Adipose tissue (tissue), 3 donors: ENCODE measurements around the gene SLC38A8. TPM values are rescaled to one million over a fixed set of nuclear protein-coding genes. Genes with fewer than 3 reads are reported as not detected.

Experiments
- H3K27ac ChIP-seq: one replicate; pipeline ENCODE4 v1.5.1; 2013; ENCODE audit warnings: low read depth, low read length
- WGBS, 3 donors: extraction: QIAGEN DNeasy Blood & Tissue Kit; methylation state at CpG; one replicate each; pipeline ENCODE4 v1.1.7; 2013; 5-methylcytosine and 5-hydroxymethylcytosine counted together
- polyA plus RNA-seq, 3 donors: library from polyadenylated mRNA; stranded (reverse); fragments of 200-250 nt; gene quantifications; one replicate each; pipeline ENCODE4 v1.2.3, GENCODE V29; 2013
- donor health status: healthy with polysubstance abuse.
- donor health status: Bipolar disorder and iron deficiency.
- donor health status: healthy.

The SLC38A8 gene
- polyA plus RNA-seq, 3 donors = 0.37 to 1.2 TPM; not detected in 1

- no peak overlapping the region for H3K27ac ChIP-seq
- 67 to 85% (median 76%) methylated on average over 14 of the region's 14 CpGs for WGBS, 3 donors
Observed at GRCh38 chr16:84040226-84040822, 2.3 kb downstream of the SLC38A8 start.

- 89 to 93% (median 91%) methylated on average over 12 of the region's 12 CpGs for WGBS, 3 donors
- H3K27ac ChIP-seq = no peak overlapping the region
Observed at GRCh38 chr16:84039696-84040095, 2.9 kb downstream of the SLC38A8 start.

- no peak overlapping the region for H3K27ac ChIP-seq
- 90 to 95% (median 93%) methylated on average over 12 of the region's 12 CpGs for WGBS, 3 donors
Observed at GRCh38 chr16:84038469-84038868, 4.1 kb downstream of the SLC38A8 start.

GRCh38 chr16:84036982-84037425, 5.6 kb downstream of the SLC38A8 start:
- WGBS, 3 donors = 87 to 93% (median 91%) methylated on average over 8 of the region's 8 CpGs
- H3K27ac ChIP-seq = no peak overlapping the region

- H3K27ac ChIP-seq = no peak overlapping the region
- 50 to 87% (median 83%) methylated on average over 3 of the region's 3 CpGs for WGBS, 3 donors
Observed at GRCh38 chr16:84036131-84036530, 6.5 kb downstream of the SLC38A8 start.

- WGBS, 3 donors = 93 to 95% (median 93%) methylated on average over 12 of the region's 12 CpGs
Observed at GRCh38 chr16:84034516-84034915, 8.1 kb downstream of the SLC38A8 start.

GRCh38 chr16:84033251-84034195, 9.1 kb downstream of the SLC38A8 start:
- H3K27ac ChIP-seq = no peak overlapping the region
- 80 to 85% (median 83%) methylated on average over 25 of the region's 25 CpGs for WGBS, 3 donors

More at GRCh38 chr16:84034516-84034915, 8.1 kb downstream of the SLC38A8 start:
- H3K27ac ChIP-seq = no peak overlapping the region

- 73 to 76% (median 76%) methylated on average over 15 of the region's 15 CpGs for WGBS, 3 donors
- no peak overlapping the region for H3K27ac ChIP-seq
Observed at GRCh38 chr16:84032458-84033178, 10.0 kb downstream of the SLC38A8 start.

GRCh38 chr16:84031556-84031955, 11.0 kb downstream of the SLC38A8 start:
- WGBS, 3 donors = 68 to 83% (median 78%) methylated on average over 17 of the region's 17 CpGs
- no peak overlapping the region for H3K27ac ChIP-seq

- no peak overlapping the region for H3K27ac ChIP-seq
- 59 to 79% (median 65%) methylated on average over 14 of the region's 14 CpGs for WGBS, 3 donors
Observed at GRCh38 chr16:84029297-84030047, 13.1 kb downstream of the SLC38A8 start.

- 69 to 83% (median 70%) methylated on average over 15 of the region's 15 CpGs for WGBS, 3 donors
- no peak overlapping the region for H3K27ac ChIP-seq
Observed at GRCh38 chr16:84027625-84028024, 15.0 kb downstream of the SLC38A8 start.

- H3K27ac ChIP-seq = no peak overlapping the region
- 82 to 89% (median 88%) methylated on average over 10 of the region's 10 CpGs for WGBS, 3 donors
Observed at GRCh38 chr16:84026606-84027005, 16.0 kb downstream of the SLC38A8 start.

- WGBS, 3 donors = 57 to 88% (median 58%) methylated on average over 9 of the region's 9 CpGs
- no peak overlapping the region for H3K27ac ChIP-seq
Observed at GRCh38 chr16:84024854-84025253, 17.7 kb downstream of the SLC38A8 start.

GRCh38 chr16:84022644-84023043, 20.0 kb downstream of the SLC38A8 start:
- no peak overlapping the region for H3K27ac ChIP-seq
- WGBS, 3 donors = 69 to 86% (median 72%) methylated on average over 11 of the region's 11 CpGs

- WGBS, 3 donors = 77 to 92% (median 92%) methylated on average over 5 of the region's 5 CpGs
- no peak overlapping the region for H3K27ac ChIP-seq
Observed at GRCh38 chr16:84021488-84021887, 21.1 kb downstream of the SLC38A8 start.

GRCh38 chr16:84020353-84020752, 22.2 kb downstream of the SLC38A8 start:
- no peak overlapping the region for H3K27ac ChIP-seq
- 92 to 94% (median 93%) methylated on average over 9 of the region's 9 CpGs for whole genome bisulfite sequencing, 3 donors

GRCh38 chr16:84018710-84019109, 23.9 kb downstream of the SLC38A8 start:
- no peak overlapping the region for H3K27ac ChIP-seq
- WGBS, 3 donors = 85 to 87% (median 86%) methylated on average over 4 of the region's 4 CpGs

- no peak overlapping the region for H3K27ac ChIP-seq
- WGBS, 3 donors = 90 to 94% (median 92%) methylated on average over 12 of the region's 12 CpGs
Observed at GRCh38 chr16:84016477-84016876, 26.1 kb downstream of the SLC38A8 start.
